ENCODE results near the gene ETFA. TPM values are rescaled to one million over a fixed set of nuclear protein-coding genes. Genes with fewer than 3 reads are reported as not detected.

The ETFA gene
- total RNA-seq, 4 donors from 2014 or later = 65.8 to 195 (median 159) TPM

- Histone ChIP-seq H3K27ac (no peak overlapping the region), H3K27me3 (peaks cover 6% of the 10 kb centered on the region), H3K4me1 (peaks cover 0 to 4% (median 0%) of the 10 kb centered on the region in 4 donors), H3K9me3 (no peaks in the 10 kb centered on the region), H3K36me3 (no peaks in the 10 kb centered on the region), H3K4me3 (no peak overlapping the region)
- WGBS, 2 donors (ENCODE audit: low coverage in 1 of 2) = 81 to 100% methylated on average over 1 to 8 of the region's 8 CpGs
- intact Hi-C loops (cut with DNase I; ENCODE audit: low total_unique reads) (no loop called here), in situ Hi-C loops (cut with MboI; ENCODE audit: low pct_ligation_motif_present in 1 of 4, low pct_unique_long_range_greater_than_20kb in 1 of 4, low sequenced_read_pairs in 3 of 4) (no loop called here)
- DNase-seq = no peak
- TF ChIP-seq CTCF (IDR thresholded peaks at IDR 0.05) (no peak), POLR2A (IDR thresholded peaks at IDR 0.05) (no peak)
Observed at GRCh38 chr15:76173317-76173834, 137.9 kb downstream of the ETFA start.

DNA sequence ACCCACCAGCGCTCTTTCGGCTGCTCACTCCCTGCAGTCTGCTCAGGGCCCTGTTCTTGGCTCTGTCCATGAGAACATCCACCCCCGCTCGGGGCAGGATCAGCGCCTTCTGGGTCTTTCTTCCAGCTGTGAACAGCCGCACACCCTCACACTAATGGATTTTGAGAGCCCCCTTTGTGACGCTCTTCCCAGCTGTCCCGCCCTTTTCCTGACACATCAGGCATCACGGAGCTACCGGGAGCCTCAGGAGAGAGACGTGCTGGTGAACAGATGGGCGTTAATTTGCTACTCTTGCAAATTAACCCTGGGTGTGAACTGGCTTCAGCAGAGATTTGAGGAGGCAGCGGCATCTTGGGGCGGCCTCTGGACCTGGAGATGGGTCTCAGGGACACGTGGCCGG lies 138.5 kb downstream of the ETFA start:
- Histone ChIP-seq H3K9me3 (no peaks in the 10 kb centered on the region), H3K4me3 (no peak overlapping the region), H3K36me3 (no peaks in the 10 kb centered on the region), H3K4me1 (no peaks in the 10 kb centered on the region), H3K27me3 (peaks cover under 1% of the 10 kb centered on the region), H3K27ac (no peak overlapping the region)
- in situ Hi-C loops (cut with MboI; ENCODE audit: low pct_ligation_motif_present in 1 of 4, low pct_unique_long_range_greater_than_20kb in 1 of 4, low sequenced_read_pairs in 3 of 4) (no loop called here), intact Hi-C loops (cut with DNase I; ENCODE audit: low total_unique reads) (no loop called here)
- 80% methylated on average over 16 of the region's 16 CpGs; no CpG with 5 or more reads in 1 of the 2 donors for WGBS, 2 donors (ENCODE audit: low coverage in 1 of 2)
- DNase-seq = no peak
- TF ChIP-seq POLR2A (IDR thresholded peaks at IDR 0.05) (no peak), EP300 (IDR thresholded peaks at IDR 0.05; ENCODE audit: low read depth) (no peak), CTCF (IDR thresholded peaks at IDR 0.05) (no peak), POLR2AphosphoS5 (IDR thresholded peaks at IDR 0.05) (no peak)

DNA sequence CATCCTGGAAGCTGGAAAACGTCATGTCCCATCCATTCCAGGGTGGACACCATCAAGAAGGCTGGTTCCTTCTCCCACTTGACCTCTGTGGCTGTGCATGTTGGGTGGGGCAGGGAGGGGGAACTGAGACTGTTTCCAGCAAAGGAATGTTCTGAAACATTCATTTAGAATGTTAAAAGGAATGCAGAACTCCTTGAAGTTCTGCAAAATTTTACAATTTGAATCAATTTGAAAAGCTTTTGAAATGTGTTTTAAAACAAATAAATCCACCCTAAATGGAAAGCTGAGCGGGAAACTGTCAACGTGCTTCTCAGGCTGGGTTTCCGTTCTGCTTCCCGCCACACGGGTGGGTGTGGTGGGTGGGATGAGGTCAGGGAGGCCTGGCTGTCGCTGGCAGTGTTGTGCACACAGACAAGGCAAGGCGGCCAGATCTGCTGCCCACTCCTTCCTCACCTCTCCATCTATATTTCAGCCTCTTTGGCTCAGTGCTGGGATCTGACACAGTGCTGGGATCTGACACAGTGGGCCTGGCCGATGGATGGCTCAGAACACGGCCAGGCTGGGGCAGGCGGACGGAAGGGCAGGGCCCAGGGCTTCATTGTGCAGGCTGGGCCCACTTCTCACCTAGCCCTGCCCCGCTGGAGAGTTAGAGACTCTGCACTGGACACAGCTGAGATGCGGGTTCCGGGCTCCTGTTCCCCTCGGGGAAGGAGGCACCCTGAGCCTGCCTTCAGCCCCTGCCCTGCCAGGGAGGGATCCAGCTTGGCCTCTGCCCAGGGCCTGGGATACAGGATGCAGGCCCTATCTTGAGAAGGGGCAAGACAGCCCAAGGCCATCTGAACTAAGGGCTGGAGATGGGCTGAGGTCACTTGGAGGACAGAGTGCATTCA lies 141.1 kb downstream of the ETFA start:
- Histone ChIP-seq H3K9me3 (no peaks in the 10 kb centered on the region), H3K36me3 (no peaks in the 10 kb centered on the region), H3K4me1 (no peaks in the 10 kb centered on the region), H3K27me3 (no peaks in the 10 kb centered on the region), H3K4me3 (no peak overlapping the region), H3K27ac (peak overlapping the region in 3 of 4 donors; percentile 15 to 46 (median 46))
- intact Hi-C loops (cut with DNase I; ENCODE audit: low total_unique reads) (no loop called here), in situ Hi-C loops (cut with MboI; ENCODE audit: low pct_ligation_motif_present in 1 of 4, low pct_unique_long_range_greater_than_20kb in 1 of 4, low sequenced_read_pairs in 3 of 4) (no loop called here)
- WGBS, 2 donors (ENCODE audit: low coverage in 1 of 2) = 71% methylated on average over 14 of the region's 16 CpGs; no CpG with 5 or more reads in 1 of the 2 donors
- DNase-seq = no peak
- TF ChIP-seq POLR2AphosphoS5 (IDR thresholded peaks at IDR 0.05) (no peak), POLR2A (IDR thresholded peaks at IDR 0.05) (no peak), EP300 (IDR thresholded peaks at IDR 0.05; ENCODE audit: low read depth) (no peak), CTCF (IDR thresholded peaks at IDR 0.05) (no peak)

- in situ Hi-C loops (cut with MboI; ENCODE audit: low pct_ligation_motif_present in 1 of 4, low pct_unique_long_range_greater_than_20kb in 1 of 4, low sequenced_read_pairs in 3 of 4) (no loop called here), intact Hi-C loops (cut with DNase I; ENCODE audit: low total_unique reads) (no loop called here)
- WGBS, 2 donors (ENCODE audit: low coverage in 1 of 2) = 71 to 80% methylated on average over 2 to 4 of the region's 4 CpGs
- no peaks in the 10 kb centered on the region for H3K9me3 ChIP-seq
- H3K27me3 ChIP-seq = no peaks in the 10 kb centered on the region
- H3K4me1 ChIP-seq = no peaks in the 10 kb centered on the region
- peak overlapping the region in 1 of 4 donors; percentile 46 for H3K27ac ChIP-seq
- H3K36me3 ChIP-seq = no peaks in the 10 kb centered on the region
- no peak for TF ChIP-seq EP300 (IDR thresholded peaks at IDR 0.05; ENCODE audit: low read depth)
- no peak for TF ChIP-seq POLR2AphosphoS5 (IDR thresholded peaks at IDR 0.05)
- TF ChIP-seq CTCF (IDR thresholded peaks at IDR 0.05) = no peak
- H3K4me3 ChIP-seq = no peak overlapping the region
- DNase-seq = no peak
Observed at GRCh38 chr15:76169018-76169417, 142.3 kb downstream of the ETFA start.
